ENCODE results near the gene CEACAM6.

GRCh38 chr19:41767115-41767514 lies 11.8 kb downstream of the CEACAM6 start:
- TF ChIP-seq POLR2AphosphoS5 (IDR thresholded peaks at IDR 0.05; ENCODE audit: low read depth, low read length) (no peak), POLR2A (IDR thresholded peaks at IDR 0.05; ENCODE audit: low read depth, low read length) (no peak)

Data from GM12892 (cell line).